ENCODE measurements around the gene PPCDC. TPM values are rescaled to one million over a fixed set of nuclear protein-coding genes. Genes with fewer than 3 reads are reported as not detected.
A peak's percentile ranks its signal among the peaks of the same experiment; 100 is the strongest.

PPCDC gene
- total and polyA plus RNA-seq, 8 donors = 7.9 to 21.3 (median 10.1) TPM

DNA sequence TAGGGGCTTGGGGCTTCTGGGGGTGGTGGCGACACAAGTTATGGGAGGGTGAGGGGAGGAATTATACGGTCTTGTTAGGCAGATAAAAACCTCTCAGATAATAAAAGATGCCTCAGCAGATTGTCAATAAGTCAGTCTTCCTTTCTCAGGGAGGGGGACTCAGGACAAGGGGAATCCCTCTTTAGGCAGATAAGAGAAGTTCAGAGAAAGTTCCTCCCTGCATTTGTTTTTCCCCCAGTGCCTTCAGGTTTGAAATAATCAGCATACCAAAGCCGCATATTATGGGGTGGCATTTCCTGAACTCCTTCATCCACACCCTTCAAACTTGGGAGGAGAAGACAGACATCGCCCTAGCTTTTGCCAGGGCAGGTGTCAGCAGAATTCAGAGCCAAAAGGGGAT lies 8.5 kb downstream of the PPCDC start:
- no peaks in the 10 kb centered on the region for H3K36me3 ChIP-seq
- H3K27ac ChIP-seq = no peak overlapping the region
- DNase-seq (no peak), ATAC-seq (no peak), FAIRE-seq (no peak)
- no peak overlapping the region for H3K4me3 ChIP-seq
- WGBS, 2 donors = 65 to 73% methylated on average over 4 of the region's 4 CpGs
- intact Hi-C loops (cut with DNase I) = loop anchor here in 1 of 3 donors (10.0 kb wide), 1 partner anchor 173 kb away; the partner anchor contains the start of gene C15orf39
- peaks cover 0 to 7% (median 0%) of the 10 kb centered on the region in 3 donors for H3K4me1 ChIP-seq
- H3K9me3 ChIP-seq = no peaks in the 10 kb centered on the region
- TF ChIP-seq, protein P1, sequence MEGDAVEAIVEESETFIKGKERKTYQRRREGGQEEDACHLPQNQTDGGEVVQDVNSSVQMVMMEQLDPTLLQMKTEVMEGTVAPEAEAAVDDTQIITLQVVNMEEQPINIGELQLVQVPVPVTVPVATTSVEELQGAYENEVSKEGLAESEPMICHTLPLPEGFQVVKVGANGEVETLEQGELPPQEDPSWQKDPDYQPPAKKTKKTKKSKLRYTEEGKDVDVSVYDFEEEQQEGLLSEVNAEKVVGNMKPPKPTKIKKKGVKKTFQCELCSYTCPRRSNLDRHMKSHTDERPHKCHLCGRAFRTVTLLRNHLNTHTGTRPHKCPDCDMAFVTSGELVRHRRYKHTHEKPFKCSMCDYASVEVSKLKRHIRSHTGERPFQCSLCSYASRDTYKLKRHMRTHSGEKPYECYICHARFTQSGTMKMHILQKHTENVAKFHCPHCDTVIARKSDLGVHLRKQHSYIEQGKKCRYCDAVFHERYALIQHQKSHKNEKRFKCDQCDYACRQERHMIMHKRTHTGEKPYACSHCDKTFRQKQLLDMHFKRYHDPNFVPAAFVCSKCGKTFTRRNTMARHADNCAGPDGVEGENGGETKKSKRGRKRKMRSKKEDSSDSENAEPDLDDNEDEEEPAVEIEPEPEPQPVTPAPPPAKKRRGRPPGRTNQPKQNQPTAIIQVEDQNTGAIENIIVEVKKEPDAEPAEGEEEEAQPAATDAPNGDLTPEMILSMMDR (IDR thresholded peaks at IDR 0.05) = no peak
- H3K27me3 ChIP-seq = no peaks in the 10 kb centered on the region

DNA sequence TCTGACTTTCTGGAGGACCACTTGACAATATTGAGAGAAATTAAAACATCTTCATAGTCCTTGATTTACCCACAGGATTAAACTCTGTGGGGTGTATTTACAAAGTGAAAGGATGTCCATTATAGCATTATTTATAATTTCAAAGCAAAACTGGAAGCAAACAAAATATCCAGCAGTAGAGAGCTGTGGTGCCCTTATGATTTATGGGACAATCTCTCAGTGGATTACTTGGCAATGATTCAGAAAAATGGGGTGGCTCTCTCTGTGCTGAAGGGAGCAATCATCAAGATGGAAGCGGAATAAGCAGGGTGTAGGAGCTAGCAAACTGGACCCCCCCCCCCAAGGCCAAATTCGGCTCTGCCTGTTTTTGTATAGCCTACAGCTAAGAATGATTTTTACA lies 9.0 kb downstream of the PPCDC start:
- intact Hi-C loops (cut with DNase I) = loop anchor here in 1 of 3 donors (10.0 kb wide), 1 partner anchor 172 kb away; the partner anchor contains the start of gene C15orf39

DNA sequence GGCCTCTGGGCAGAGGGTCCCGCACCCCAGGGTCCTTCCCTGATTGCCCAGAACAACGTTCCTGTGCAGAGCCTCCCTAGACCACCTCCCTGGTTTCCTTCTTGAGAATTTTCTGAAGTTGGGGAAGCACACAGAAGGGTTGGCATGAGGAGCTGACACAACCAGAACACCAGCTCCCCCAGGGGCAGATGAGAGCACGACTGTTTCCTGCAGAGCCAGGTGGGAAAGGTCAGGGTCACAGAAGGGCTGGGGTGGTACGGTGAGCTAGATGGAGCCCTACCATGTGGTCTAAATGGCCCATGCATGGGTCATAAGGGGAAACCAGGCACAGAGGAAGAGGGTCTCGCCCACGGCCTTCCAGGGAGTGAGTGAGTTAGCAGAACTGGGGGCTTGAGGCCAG lies 10.4 kb downstream of the PPCDC start:
- no peaks in the 10 kb centered on the region for H3K36me3 ChIP-seq
- H3K27me3 ChIP-seq = no peaks in the 10 kb centered on the region
- TF ChIP-seq, protein P1 (IDR thresholded peaks at IDR 0.05) = no peak
- no peaks in the 10 kb centered on the region for H3K9me3 ChIP-seq
- no peak overlapping the region for H3K27ac ChIP-seq
- FAIRE-seq (no peak), ATAC-seq (no peak), DNase-seq (no peak)
- intact Hi-C loops (cut with DNase I) = loop anchor here in 1 of 3 donors (10.0 kb wide), 1 partner anchor 171 kb away; the partner anchor contains the start of gene C15orf39
- H3K4me3 ChIP-seq = no peak overlapping the region
- H3K4me1 ChIP-seq = peaks cover 0 to 7% (median 0%) of the 10 kb centered on the region in 3 donors
- WGBS, 2 donors = 74 to 78% methylated on average over 6 of the region's 6 CpGs

More for the DNA sequence above, 9.0 kb downstream of the PPCDC start:
- Histone ChIP-seq H3K4me3 (no peak overlapping the region), H3K4me1 (peaks cover 0 to 7% (median 0%) of the 10 kb centered on the region in 3 donors), H3K9me3 (no peaks in the 10 kb centered on the region), H3K27me3 (no peaks in the 10 kb centered on the region), H3K36me3 (no peaks in the 10 kb centered on the region), H3K27ac (no peak overlapping the region)
- 93 to 100% methylated on average over 2 of the region's 2 CpGs for WGBS, 2 donors
- DNase-seq = no peak
- FAIRE-seq = no peak
- ATAC-seq = no peak
- TF ChIP-seq, protein P1 (IDR thresholded peaks at IDR 0.05) = no peak

DNA sequence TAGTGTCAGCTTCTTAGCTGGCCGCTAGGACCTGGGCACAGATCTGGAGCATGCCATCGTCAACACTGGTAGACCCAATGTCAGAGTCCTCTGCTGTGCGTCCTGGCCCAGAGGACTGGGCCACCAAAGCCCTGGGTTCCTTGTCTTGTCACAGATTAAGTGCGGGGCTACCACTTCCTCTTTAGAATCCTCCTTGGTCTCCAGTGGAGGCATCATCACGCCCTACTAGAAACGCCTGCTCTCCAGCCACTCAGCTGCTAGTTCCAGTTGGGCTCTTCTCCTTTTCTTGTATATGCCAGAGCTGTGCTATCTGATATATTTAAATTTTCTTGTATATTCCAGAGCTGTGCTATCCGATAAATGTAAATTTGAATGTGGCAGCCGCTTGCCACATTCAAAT lies 11.2 kb downstream of the PPCDC start:
- FAIRE-seq = no peak

More for the DNA sequence above, 11.2 kb downstream of the PPCDC start:
- intact Hi-C loops (cut with DNase I) = loop anchor here in 1 of 3 donors (10.0 kb wide), 1 partner anchor 170 kb away; the partner anchor contains the start of gene C15orf39
- Histone ChIP-seq H3K27me3 (no peaks in the 10 kb centered on the region), H3K4me1 (peaks cover 0 to 6% (median 0%) of the 10 kb centered on the region in 3 donors), H3K36me3 (no peaks in the 10 kb centered on the region), H3K27ac (no peak overlapping the region), H3K4me3 (no peak overlapping the region), H3K9me3 (no peaks in the 10 kb centered on the region)
- DNase-seq (no peak), ATAC-seq (peak in 1 of 4 donors; percentile 21)
- TF ChIP-seq, protein P1 (IDR thresholded peaks at IDR 0.05) = no peak
- WGBS, 2 donors = 94% methylated on average over 8 of the region's 8 CpGs

All from pancreas (tissue), 10 donors.